HEK293 (cell line): ENCODE measurements around the gene FLT3LG.
A peak's percentile ranks its signal among the peaks of the same experiment; 100 is the strongest.

Source experiments
- GLI4 ChIP-seq: fragments of 450-650 bp; formaldehyde crosslinking; IDR thresholded peaks from 2 replicates; pipeline ENCODE4 v1.5.1; 2016; ENCODE audit warnings: missing biosample characterization, missing genetic modification characterization
- KLF10 ChIP-seq: fragments of 450-650 bp; IDR thresholded peaks from 2 replicates; pipeline ENCODE4 v1.5.1; 2018; ENCODE audit warnings: missing biosample characterization, mild to moderate bottlenecking, missing genetic modification characterization
- MEIS1 ChIP-seq: sonication (generic); formaldehyde crosslinking; IDR thresholded peaks from 2 replicates; pipeline ENCODE4 v1.8.1; 2022; ENCODE audit warnings: missing genetic modification reagents, mild to moderate bottlenecking, borderline replicate concordance
- MYNN ChIP-seq: fragments of 450-650 bp; formaldehyde crosslinking; IDR thresholded peaks from 2 replicates; pipeline ENCODE4 v1.5.1; 2016; ENCODE audit warnings: missing biosample characterization, missing genetic modification characterization, borderline replicate concordance
- SP2 ChIP-seq: fragments of 450-650 bp; formaldehyde crosslinking; IDR thresholded peaks from 2 replicates; pipeline ENCODE4 v1.5.1; 2016; ENCODE audit warnings: missing biosample characterization, missing genetic modification characterization
- TRIM28 ChIP-seq: IDR thresholded peaks from 2 replicates; pipeline ENCODE4 v1.6.1; 2011; ENCODE audit warnings: low read length, control low read depth, borderline replicate concordance
- WT1 ChIP-seq: fragments of 450-650 bp; formaldehyde crosslinking; IDR thresholded peaks from 2 replicates; pipeline ENCODE4 v1.5.1; 2016; ENCODE audit warnings: missing biosample characterization, missing genetic modification characterization
- YY2 ChIP-seq: fragments of 450-650 bp; formaldehyde crosslinking; IDR thresholded peaks from 2 replicates; pipeline ENCODE4 v1.5.1; 2016; ENCODE audit warnings: missing biosample characterization, missing genetic modification characterization
- ZBTB1 ChIP-seq: fragments of 450-650 bp; formaldehyde crosslinking; IDR thresholded peaks from 2 replicates; pipeline ENCODE4 v1.5.1; 2016; ENCODE audit warnings: missing biosample characterization, missing genetic modification characterization
- ZBTB21 ChIP-seq: fragments of 450-650 bp; formaldehyde crosslinking; IDR thresholded peaks from 2 replicates; pipeline ENCODE4 v1.5.1; 2017; ENCODE audit warnings: missing biosample characterization, missing genetic modification characterization
- ZBTB48 ChIP-seq: fragments of 450-650 bp; formaldehyde crosslinking; IDR thresholded peaks from 2 replicates; pipeline ENCODE4 v1.5.1; 2016; ENCODE audit warnings: missing biosample characterization, missing genetic modification characterization
- ZFHX2 ChIP-seq: fragments of 450-650 bp; formaldehyde crosslinking; conservative IDR thresholded peaks from 2 replicates; pipeline ENCODE4 v1.5.1; 2016; ENCODE audit warnings: missing biosample characterization, missing genetic modification characterization
- ZFP3 ChIP-seq: fragments of 450-650 bp; formaldehyde crosslinking; IDR thresholded peaks from 2 replicates; pipeline ENCODE4 v1.5.1; 2016; ENCODE audit warnings: low read depth, missing biosample characterization, missing genetic modification characterization
- ZNF10 ChIP-seq: fragments of 450-650 bp; formaldehyde crosslinking; IDR thresholded peaks from 2 replicates; pipeline ENCODE4 v1.5.1; 2017; ENCODE audit warnings: missing biosample characterization, missing genetic modification characterization
- ZNF121 ChIP-seq: fragments of 450-650 bp; formaldehyde crosslinking; IDR thresholded peaks from 2 replicates; pipeline ENCODE4 v1.5.1; 2016; ENCODE audit warnings: missing biosample characterization, missing genetic modification characterization
- ZNF146 ChIP-seq: fragments of 450-650 bp; formaldehyde crosslinking; IDR thresholded peaks from 2 replicates; pipeline ENCODE4 v1.5.1; 2016; ENCODE audit warnings: missing biosample characterization, missing genetic modification characterization
- ZNF274 ChIP-seq, 2 experiments: fragments of 200-500 bp in 1 of 2; fragments of 450-650 bp in 1 of 2; sonication (Bioruptor generic) in 1 of 2; formaldehyde crosslinking in 1 of 2; IDR thresholded peaks; 2 replicates each; pipeline versions ENCODE4 v1.5.1 to v1.6.1; 2014 to 2016; ENCODE audit warnings: borderline replicate concordance in 1 of 2, inconsistent platforms in 1 of 2, low read length in 1 of 2, missing biosample characterization in 1 of 2, missing genetic modification characterization in 1 of 2
- ZNF302 ChIP-seq: fragments of 450-650 bp; formaldehyde crosslinking; IDR thresholded peaks from 2 replicates; pipeline ENCODE4 v1.5.1; 2016; ENCODE audit warnings: missing biosample characterization, missing genetic modification characterization, low read depth
- ZNF350 ChIP-seq: fragments of 450-650 bp; formaldehyde crosslinking; IDR thresholded peaks from 2 replicates; pipeline ENCODE4 v1.5.0; 2017; ENCODE audit warnings: missing biosample characterization, mild to moderate bottlenecking, missing genetic modification characterization
- ZNF473 ChIP-seq: fragments of 450-650 bp; formaldehyde crosslinking; IDR thresholded peaks from 2 replicates; pipeline ENCODE4 v1.5.1; 2017; ENCODE audit warnings: missing biosample characterization, missing genetic modification characterization
- ZNF549 ChIP-seq: fragments of 450-650 bp; IDR thresholded peaks from 2 replicates; pipeline ENCODE4 v1.5.1; 2018; ENCODE audit warnings: missing biosample characterization, missing genetic modification characterization, mild to moderate bottlenecking, inconsistent platforms, moderate library complexity
- ZNF555 ChIP-seq: fragments of 450-650 bp; formaldehyde crosslinking; conservative IDR thresholded peaks from 2 replicates; pipeline ENCODE4 v1.5.1; 2017; ENCODE audit warnings: missing biosample characterization, mild to moderate bottlenecking, missing genetic modification characterization, inconsistent platforms
- ZNF629 ChIP-seq: fragments of 450-650 bp; formaldehyde crosslinking; IDR thresholded peaks from 2 replicates; pipeline ENCODE4 v1.5.1; 2017; ENCODE audit warnings: missing biosample characterization, missing genetic modification characterization
- ZSCAN30 ChIP-seq: fragments of 450-650 bp; IDR thresholded peaks from 2 replicates; pipeline ENCODE4 v1.5.1; 2018; ENCODE audit warnings: missing biosample characterization, mild to moderate bottlenecking, missing genetic modification characterization, moderate library complexity
- TF ChIP-seq, protein P1 (sequence below): fragments of 450-650 bp; formaldehyde crosslinking; IDR thresholded peaks from 2 replicates; pipeline ENCODE4 v1.5.1; 2017; ENCODE audit warnings: missing biosample characterization, missing genetic modification characterization
- TF ChIP-seq, protein P2 (sequence below): fragments of 450-650 bp; formaldehyde crosslinking; IDR thresholded peaks from 2 replicates; pipeline ENCODE4 v1.5.1; 2016; ENCODE audit warnings: missing biosample characterization, missing genetic modification characterization
- TF ChIP-seq, protein P3 (sequence below): fragments of 450-650 bp; formaldehyde crosslinking; IDR thresholded peaks from 2 replicates; pipeline ENCODE4; 2016; ENCODE audit warnings: missing biosample characterization, missing genetic modification characterization
- TF ChIP-seq, protein P4 (sequence below): fragments of 450-650 bp; formaldehyde crosslinking; IDR thresholded peaks from 2 replicates; pipeline ENCODE4 v1.5.1; 2017; ENCODE audit warnings: missing biosample characterization, missing genetic modification characterization
- TF ChIP-seq, protein P5 (sequence below): fragments of 450-650 bp; formaldehyde crosslinking; IDR thresholded peaks from 2 replicates; pipeline ENCODE4 v1.5.1; 2016; ENCODE audit warnings: missing biosample characterization, missing genetic modification characterization
- TF ChIP-seq, protein P6 (sequence below): fragments of 450-650 bp; formaldehyde crosslinking; IDR thresholded peaks from 2 replicates; pipeline ENCODE4 v1.5.1; 2016; ENCODE audit warnings: missing biosample characterization, missing genetic modification characterization
- TF ChIP-seq, protein P7 (sequence below): fragments of 450-650 bp; formaldehyde crosslinking; IDR thresholded peaks from 2 replicates; pipeline ENCODE4 v1.5.1; 2016; ENCODE audit warnings: missing biosample characterization, missing genetic modification characterization, low read depth

FLT3LG gene

DNA sequence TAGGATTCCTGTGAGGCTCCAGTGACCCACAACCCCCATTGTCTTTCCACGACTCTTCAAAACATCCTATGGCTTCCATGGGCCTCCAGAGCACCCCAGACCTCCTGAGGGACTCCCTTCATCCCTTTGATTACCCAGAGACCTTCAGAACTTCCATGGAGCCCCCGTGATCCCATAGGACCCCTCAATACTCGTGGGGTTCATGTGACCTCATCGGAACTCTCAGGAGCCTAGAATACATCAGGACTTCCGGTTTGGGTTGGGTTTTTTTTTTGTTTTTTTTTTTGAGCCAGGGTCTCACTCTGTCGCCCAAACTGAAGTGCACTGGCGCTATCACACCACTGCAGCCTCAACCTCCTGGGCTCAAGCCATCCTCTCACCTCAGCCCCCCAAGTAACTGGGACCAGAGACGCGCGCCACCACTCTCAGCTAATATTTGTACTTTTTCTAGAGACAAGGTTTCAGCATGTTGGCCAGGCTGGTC, 20.2 kb upstream of the FLT3LG start (continued):
- TF ChIP-seq, protein P1, sequence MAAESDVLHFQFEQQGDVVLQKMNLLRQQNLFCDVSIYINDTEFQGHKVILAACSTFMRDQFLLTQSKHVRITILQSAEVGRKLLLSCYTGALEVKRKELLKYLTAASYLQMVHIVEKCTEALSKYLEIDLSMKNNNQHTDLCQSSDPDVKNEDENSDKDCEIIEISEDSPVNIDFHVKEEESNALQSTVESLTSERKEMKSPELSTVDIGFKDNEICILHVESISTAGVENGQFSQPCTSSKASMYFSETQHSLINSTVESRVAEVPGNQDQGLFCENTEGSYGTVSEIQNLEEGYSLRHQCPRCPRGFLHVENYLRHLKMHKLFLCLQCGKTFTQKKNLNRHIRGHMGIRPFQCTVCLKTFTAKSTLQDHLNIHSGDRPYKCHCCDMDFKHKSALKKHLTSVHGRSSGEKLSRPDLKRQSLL (tag by site-specific recombination), result no peak
- TF ChIP-seq ZNF549 (tag by site-specific recombination) (no peak), ZFHX2 (no peak), SP2 (tag by site-specific recombination) (no peak), ZBTB1 (no peak), ZNF121 (tag by site-specific recombination) (no peak), ZNF350 (tag by site-specific recombination) (no peak), ZNF302 (no peak), ZBTB48 (tag by site-specific recombination) (peak; percentile 7; the same call in 1 of the 2 replicates), KLF10 (no peak), WT1 (tag by site-specific recombination) (no peak), ZNF629 (peak; percentile 44; the same call in 1 of the 2 replicates), ZNF555 (tag by site-specific recombination) (no peak), YY2 (tag by site-specific recombination) (no peak), ZBTB21 (tag by site-specific recombination) (peak; percentile 67; the same call in 1 of the 2 replicates), GLI4 (tag by site-specific recombination) (no peak), ZNF146 (no peak), ZNF274 (IDR thresholded peaks at IDR 0.05; ENCODE audit: low read length) (no peak), ZNF274 (tag by site-specific recombination; IDR thresholded peaks at IDR 0.05; ENCODE audit: borderline replicate concordance) (no peak), TRIM28 (no peak), ZNF473 (tag by site-specific recombination) (no peak), ZSCAN30 (tag by site-specific recombination) (no peak), MYNN (tag by site-specific recombination) (no peak), ZFP3 (tag by site-specific recombination) (no peak), MEIS1 (CRISPR knock-in tag) (no peak), ZNF10 (no peak)
- TF ChIP-seq, protein P2, sequence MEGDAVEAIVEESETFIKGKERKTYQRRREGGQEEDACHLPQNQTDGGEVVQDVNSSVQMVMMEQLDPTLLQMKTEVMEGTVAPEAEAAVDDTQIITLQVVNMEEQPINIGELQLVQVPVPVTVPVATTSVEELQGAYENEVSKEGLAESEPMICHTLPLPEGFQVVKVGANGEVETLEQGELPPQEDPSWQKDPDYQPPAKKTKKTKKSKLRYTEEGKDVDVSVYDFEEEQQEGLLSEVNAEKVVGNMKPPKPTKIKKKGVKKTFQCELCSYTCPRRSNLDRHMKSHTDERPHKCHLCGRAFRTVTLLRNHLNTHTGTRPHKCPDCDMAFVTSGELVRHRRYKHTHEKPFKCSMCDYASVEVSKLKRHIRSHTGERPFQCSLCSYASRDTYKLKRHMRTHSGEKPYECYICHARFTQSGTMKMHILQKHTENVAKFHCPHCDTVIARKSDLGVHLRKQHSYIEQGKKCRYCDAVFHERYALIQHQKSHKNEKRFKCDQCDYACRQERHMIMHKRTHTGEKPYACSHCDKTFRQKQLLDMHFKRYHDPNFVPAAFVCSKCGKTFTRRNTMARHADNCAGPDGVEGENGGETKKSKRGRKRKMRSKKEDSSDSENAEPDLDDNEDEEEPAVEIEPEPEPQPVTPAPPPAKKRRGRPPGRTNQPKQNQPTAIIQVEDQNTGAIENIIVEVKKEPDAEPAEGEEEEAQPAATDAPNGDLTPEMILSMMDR, result no peak
- TF ChIP-seq, protein P3, sequence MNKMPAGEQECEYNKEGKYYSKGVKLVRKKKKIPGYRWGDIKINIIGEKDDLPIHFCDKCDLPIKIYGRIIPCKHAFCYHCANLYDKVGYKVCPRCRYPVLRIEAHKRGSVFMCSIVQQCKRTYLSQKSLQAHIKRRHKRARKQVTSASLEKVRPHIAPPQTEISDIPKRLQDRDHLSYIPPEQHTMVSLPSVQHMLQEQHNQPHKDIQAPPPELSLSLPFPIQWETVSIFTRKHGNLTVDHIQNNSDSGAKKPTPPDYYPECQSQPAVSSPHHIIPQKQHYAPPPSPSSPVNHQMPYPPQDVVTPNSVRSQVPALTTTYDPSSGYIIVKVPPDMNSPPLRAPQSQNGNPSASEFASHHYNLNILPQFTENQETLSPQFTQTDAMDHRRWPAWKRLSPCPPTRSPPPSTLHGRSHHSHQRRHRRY (tag by site-specific recombination), result no peak
- TF ChIP-seq, protein P4, sequence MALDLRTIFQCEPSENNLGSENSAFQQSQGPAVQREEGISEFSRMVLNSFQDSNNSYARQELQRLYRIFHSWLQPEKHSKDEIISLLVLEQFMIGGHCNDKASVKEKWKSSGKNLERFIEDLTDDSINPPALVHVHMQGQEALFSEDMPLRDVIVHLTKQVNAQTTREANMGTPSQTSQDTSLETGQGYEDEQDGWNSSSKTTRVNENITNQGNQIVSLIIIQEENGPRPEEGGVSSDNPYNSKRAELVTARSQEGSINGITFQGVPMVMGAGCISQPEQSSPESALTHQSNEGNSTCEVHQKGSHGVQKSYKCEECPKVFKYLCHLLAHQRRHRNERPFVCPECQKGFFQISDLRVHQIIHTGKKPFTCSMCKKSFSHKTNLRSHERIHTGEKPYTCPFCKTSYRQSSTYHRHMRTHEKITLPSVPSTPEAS (tag by site-specific recombination), result no peak
- TF ChIP-seq, protein P5, sequence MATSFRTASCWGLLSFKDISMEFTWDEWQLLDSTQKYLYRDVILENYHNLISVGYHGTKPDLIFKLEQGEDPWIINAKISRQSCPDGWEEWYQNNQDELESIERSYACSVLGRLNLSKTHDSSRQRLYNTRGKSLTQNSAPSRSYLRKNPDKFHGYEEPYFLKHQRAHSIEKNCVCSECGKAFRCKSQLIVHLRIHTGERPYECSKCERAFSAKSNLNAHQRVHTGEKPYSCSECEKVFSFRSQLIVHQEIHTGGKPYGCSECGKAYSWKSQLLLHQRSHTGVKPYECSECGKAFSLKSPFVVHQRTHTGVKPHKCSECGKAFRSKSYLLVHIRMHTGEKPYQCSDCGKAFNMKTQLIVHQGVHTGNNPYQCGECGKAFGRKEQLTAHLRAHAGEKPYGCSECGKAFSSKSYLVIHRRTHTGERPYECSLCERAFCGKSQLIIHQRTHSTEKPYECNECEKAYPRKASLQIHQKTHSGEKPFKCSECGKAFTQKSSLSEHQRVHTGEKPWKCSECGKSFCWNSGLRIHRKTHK (tag by site-specific recombination), result no peak
- TF ChIP-seq, protein P6, sequence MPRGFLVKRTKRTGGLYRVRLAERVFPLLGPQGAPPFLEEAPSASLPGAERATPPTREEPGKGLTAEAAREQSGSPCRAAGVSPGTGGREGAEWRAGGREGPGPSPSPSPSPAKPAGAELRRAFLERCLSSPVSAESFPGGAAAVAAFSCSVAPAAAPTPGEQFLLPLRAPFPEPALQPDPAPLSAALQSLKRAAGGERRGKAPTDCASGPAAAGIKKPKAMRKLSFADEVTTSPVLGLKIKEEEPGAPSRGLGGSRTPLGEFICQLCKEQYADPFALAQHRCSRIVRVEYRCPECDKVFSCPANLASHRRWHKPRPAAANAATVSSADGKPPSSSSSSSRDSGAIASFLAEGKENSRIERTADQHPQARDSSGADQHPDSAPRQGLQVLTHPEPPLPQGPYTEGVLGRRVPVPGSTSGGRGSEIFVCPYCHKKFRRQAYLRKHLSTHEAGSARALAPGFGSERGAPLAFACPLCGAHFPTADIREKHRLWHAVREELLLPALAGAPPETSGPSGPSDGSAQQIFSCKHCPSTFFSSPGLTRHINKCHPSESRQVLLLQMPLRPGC, result no peak
- TF ChIP-seq, protein P7, sequence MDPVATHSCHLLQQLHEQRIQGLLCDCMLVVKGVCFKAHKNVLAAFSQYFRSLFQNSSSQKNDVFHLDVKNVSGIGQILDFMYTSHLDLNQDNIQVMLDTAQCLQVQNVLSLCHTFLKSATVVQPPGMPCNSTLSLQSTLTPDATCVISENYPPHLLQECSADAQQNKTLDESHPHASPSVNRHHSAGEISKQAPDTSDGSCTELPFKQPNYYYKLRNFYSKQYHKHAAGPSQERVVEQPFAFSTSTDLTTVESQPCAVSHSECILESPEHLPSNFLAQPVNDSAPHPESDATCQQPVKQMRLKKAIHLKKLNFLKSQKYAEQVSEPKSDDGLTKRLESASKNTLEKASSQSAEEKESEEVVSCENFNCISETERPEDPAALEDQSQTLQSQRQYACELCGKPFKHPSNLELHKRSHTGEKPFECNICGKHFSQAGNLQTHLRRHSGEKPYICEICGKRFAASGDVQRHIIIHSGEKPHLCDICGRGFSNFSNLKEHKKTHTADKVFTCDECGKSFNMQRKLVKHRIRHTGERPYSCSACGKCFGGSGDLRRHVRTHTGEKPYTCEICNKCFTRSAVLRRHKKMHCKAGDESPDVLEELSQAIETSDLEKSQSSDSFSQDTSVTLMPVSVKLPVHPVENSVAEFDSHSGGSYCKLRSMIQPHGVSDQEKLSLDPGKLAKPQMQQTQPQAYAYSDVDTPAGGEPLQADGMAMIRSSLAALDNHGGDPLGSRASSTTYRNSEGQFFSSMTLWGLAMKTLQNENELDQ (tag by site-specific recombination), result no peak
